CD1c-positive myeloid dendritic cell (primary cell): ENCODE measurements around the gene ADAM15.

ENCODE experiments used
- DNase-seq: peaks from one replicate; pipeline ENCODE4 v3.0.0-alpha.2; 2016; ENCODE audit errors: extremely low spot score

ADAM15 gene

DNA sequence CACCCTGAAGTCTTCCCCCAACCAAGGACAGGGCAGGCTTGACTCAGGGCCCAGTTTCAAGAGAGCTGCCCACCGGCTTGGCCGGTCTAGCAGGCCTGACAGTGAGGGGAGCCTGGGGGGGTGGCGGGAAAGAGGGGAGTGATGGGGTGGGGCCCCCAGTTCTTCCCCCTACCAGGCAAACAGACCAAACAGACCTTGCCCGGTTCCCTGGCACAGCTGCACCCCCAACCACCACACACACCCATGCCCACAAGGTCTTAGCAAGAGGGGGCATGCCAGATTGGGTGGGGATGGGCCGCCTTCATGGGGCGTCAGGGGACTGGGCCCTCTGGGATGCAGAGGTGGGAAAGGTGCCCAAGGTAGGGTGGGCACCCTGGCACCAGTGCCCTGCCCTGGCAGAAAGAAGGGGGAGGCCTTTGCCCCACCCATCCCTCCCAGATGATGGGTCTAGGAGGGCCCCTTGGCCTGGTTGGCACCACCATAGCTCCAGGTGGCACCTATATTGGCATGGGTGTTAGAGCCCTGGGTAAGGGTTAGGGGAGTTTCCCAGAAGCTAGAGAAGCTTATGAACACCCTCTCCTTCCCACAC is 39.6 kb upstream of the ADAM15 start:
- no peak for DNase-seq

DNA sequence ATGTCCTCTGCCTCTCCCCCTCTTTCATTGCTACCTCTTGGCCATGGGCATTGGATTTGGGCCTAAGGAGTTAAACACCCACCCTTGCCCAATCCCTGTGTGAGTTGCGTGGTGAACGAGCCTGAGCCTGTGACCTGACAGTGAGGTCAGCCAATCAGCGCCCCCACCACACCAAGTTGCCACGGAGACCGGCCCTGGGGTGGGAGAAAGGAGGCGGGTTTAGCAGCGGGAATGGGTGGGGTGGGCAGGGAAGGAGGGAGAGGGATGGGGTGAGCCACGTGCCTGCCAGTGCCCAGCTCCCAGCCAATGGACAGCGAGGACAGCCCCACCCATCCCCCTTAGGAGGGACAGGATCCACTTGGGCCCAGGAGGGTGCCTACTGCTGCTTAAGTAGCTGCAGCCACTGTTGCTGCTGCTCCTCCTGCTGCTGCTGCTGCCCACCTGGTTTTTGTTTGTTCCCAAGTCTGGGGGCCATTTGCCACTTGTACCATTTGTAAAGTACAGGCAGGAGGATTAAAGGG is 39.0 kb upstream of the ADAM15 start:
- DNase-seq: peak; percentile 71

DNA sequence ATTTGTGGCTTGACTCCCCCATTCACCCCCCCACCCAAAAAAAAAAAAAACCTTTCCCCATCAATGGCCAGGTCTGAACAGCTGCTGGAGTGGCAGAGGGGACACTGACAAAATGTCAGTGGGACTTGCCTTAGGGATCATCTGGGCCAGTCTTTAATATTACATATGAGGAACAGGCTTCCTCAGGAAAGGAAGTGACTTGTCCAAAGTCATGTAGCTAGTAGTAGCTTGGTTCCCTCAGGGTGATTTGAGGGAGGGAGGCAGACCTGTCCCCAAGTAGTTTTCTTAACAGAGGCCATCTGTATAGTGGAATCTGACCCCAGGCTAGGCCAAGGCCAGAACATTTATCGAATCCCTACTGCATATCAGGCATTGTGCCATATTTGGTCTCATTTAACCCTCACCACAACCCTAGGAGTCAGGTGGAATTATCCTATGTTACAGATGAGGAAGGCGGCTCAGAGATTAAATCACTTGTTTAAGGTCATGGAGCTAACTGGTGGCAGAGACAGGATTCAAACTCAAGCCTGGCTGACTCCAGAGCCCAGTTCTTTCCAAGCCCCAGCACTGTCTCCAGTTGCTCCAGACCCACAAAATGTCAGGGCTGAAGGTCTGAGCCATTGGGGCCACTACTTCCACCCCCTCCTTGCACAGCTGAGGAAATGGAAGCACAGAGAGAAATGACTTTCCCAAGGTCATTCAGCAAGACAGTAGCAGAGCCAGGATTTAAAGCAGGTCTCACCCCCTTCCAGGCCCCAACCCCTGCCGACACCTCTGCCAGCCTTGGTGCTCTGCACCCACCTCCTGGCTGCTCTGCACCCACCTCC is 38.1 kb upstream of the ADAM15 start:
- DNase-seq: peak; percentile 51

DNA sequence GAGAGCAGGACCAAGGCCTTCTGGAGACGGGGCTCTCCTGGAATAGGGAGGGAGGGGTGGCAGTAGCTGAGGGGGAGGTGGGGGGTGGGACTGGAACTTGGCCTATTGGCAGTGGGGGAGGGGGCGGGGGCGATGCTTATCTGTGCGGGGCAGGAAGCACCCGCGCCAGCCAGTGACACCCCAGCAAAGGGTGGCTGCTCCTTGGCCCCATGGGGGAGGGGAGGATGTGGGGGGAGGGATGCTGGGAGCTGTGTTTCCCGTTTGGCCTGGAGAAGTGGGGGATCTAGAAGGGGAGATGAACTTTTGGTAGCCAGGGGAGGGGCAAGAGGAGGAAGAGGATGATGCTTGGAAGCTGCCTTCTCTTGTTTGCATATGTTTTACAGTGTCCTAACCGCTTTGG is 37.5 kb upstream of the ADAM15 start:
- no peak for DNase-seq

DNA sequence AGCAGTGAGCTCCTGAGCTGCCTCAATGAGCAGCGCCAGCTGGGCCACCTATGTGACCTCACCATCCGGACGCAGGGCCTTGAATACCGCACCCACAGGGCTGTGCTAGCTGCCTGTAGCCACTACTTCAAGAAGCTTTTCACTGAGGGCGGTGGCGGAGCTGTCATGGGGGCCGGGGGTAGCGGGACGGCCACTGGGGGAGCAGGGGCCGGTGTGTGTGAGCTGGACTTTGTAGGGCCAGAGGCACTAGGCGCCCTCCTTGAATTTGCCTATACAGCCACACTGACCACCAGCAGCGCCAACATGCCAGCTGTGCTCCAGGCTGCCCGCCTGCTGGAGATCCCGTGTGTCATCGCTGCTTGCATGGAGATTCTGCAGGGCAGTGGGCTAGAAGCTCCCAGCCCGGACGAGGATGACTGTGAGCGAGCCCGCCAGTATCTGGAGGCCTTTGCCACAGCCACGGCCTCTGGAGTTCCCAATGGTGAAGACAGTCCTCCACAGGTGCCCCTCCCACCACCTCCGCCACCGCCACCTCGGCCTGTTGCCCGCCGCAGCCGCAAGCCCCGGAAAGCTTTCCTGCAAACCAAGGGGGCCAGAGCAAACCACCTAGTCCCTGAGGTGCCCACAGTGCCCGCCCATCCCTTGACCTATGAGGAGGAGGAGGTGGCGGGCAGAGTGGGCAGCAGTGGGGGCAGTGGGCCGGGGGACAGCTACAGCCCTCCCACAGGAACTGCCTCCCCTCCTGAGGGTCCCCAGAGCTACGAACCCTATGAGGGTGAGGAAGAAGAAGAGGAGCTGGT is 36.2 kb upstream of the ADAM15 start:
- DNase-seq: no peak

DNA sequence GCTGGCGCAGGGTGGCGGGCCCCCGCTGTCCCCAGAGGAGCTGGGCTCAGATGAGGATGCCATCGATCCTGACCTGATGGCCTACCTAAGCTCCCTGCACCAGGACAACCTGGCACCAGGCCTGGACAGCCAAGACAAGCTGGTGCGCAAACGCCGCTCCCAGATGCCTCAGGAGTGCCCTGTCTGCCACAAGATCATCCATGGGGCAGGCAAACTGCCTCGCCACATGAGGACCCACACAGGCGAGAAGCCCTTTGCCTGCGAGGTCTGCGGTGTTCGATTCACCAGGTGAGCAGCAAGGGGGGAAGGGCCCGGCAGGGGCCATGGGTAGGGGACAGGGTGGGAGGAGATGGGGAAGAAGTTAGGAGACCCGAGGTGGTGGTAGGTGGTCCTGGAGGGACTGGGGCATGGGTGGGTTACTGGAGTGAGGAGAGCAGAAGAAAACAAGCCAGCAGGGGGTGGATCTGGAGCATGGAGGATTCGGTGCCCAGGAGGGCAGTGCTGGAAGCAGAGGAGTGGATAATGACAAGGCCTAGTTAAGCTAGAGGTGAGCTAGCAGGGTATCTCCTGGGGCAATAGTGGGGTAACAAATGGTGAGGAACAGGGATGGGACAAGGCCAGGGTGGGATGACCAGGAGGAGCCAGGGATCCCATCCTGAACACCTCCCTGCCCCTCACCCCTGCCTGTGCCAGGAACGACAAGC is 35.4 kb upstream of the ADAM15 start:
- no peak for DNase-seq

DNA sequence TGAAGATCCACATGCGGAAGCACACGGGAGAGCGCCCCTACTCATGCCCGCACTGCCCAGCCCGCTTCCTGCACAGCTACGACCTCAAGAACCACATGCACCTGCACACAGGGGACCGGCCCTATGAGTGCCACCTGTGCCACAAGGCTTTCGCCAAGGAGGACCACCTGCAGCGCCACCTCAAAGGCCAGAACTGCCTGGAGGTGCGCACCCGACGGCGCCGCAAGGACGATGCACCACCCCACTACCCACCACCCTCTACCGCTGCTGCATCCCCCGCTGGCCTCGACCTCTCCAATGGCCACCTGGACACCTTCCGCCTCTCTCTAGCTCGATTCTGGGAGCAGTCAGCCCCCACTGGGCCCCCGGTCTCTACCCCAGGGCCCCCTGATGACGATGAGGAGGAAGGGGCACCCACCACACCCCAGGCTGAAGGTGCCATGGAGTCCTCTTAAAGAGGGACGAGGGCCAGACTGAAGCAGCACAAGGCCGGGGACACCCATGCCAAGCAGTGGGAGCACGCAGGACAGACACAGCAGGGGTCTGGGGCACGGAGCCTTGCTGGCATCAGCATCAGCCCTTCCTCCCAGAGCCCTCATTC is 34.8 kb upstream of the ADAM15 start:
- no peak for DNase-seq

DNA sequence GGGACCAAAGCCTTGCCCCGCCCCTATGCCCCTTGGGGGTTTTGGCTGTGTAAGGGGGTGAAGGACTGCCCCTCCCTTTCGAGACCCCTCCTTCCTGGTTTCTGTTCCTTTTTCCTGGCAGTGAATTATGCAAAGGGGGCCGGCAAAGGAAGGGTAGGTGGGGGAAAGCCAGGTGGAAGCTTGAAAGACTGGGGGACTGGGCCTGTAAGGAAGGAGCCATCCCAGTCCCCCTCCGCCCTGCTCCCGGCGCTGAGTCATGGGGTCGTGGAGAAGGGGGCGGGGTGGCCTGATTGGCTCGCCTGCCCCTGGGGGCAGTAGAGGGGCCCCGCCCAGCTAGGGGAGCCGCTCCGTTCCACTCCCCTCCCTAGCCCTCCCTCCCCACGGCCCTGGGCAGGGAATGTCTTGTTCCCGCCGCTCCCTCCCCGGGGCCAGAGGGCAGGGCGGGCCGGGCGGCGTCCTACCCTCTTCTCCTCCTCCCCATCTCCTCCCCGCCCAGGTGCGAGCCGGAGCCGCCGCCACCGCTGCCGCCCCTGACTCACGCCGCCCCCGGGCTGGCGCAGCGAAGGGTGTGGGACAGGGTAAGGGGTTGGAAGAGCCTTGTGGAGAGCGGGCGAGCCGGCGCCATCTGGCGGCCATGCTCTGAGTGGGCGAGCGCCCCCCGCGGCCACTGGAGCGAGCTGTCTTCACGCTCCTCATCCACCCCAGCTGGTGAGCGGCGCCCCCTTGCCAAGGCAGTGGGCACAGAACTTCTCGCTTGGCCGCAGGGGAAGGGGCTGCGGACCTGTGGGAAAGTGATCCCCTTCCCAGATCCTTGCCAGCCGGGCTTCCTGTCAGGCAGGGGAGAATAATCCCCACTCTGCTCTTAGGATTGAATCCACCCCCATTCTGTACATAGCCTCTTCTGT is 33.8 kb upstream of the ADAM15 start:
- DNase-seq: peak; percentile 86

DNA sequence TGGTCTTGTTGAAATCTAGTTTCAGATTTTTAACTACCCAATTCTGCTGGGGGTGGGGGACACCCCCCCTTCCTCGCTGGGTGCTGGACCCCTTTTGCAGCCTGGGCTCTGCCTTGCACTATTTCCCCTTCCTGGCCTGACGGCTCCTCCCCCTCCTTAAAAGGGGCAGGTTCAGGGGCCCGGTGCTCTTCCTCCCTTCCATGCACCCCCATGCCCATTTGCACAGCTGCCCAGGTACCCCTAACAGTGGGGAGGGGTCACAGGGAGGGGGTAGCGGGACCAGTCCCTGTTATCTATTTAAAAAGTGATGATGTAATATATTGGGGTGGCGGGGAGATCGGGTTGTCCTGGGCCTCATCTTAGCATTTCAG is 33.2 kb upstream of the ADAM15 start:
- DNase-seq: no peak

DNA sequence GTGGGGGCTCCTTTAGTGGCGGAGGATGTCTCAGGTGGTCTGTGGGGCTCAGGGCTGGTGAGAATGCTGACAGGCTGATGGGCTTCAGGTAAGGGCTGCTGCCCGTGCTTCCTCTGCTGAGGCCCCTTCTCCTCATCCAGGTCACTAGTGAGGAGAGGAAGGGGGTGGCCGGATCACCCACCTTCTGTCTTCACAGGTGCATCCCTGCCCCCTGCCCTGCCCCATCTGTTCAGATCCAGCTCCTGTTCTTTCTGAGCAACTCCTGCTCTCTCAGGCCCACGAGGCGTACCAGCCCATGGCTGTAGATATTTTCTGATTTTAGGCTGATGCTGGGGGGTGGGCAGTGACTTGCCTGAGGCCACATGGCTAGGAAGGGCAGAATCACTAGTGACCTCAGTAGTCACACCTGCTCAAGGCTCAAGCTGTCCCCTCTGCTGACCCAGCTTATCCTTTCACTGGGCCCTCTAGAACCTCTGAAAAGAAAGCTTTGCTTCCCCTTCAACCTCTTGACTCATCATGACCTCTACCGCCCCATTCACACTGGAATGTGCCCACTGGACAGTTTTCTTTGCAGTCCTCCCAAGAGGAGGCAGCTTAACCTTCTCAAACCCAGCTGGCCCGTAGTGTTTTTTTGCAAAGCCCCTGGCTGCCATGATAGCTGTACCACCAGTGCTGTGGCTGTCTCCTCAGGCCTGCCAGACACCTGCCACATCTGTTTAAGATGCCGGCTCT is 32.3 kb upstream of the ADAM15 start:
- DNase-seq: peak; percentile 11

DNA sequence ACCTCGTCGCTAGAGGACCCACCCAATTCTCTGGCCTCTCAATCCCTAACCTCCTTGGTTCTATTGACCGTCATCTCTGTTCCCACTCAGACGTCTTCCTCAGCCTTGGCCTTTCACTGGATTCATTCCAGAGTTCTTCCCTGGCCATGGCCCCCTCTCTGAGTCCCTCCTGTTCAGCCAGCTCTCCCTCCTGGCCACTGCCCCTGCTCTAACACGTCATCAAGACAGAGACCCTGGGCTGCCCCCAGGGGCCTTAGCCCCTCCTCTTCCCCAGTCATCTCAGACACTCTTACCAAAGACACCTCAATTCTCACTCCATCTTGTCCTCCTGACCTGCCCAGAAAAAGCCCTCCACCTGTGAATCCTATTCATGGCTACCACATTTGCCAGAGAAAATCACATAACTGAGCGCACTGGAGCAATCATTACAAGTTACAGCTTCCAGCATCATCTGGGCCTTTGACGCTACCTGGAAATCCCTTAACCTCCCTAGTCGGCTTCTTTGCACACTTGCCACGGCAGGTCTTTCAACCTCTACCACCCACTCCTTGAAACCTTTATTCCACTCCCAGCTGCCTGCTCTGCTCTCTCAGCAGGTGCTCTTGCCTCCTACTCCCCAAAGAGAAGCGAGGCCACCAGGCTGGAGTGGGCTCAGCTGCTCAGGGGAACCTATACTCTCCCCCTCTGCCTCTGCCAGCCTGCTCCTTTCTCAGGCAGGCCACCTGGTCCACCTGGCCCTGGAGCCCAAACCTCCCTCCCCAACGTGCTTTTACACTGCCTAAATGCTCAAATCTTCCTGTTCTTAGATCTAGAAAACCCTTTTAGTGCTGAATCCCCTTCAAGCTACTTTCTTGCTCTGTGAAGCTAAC is 31.5 kb upstream of the ADAM15 start:
- DNase-seq: no peak

DNA sequence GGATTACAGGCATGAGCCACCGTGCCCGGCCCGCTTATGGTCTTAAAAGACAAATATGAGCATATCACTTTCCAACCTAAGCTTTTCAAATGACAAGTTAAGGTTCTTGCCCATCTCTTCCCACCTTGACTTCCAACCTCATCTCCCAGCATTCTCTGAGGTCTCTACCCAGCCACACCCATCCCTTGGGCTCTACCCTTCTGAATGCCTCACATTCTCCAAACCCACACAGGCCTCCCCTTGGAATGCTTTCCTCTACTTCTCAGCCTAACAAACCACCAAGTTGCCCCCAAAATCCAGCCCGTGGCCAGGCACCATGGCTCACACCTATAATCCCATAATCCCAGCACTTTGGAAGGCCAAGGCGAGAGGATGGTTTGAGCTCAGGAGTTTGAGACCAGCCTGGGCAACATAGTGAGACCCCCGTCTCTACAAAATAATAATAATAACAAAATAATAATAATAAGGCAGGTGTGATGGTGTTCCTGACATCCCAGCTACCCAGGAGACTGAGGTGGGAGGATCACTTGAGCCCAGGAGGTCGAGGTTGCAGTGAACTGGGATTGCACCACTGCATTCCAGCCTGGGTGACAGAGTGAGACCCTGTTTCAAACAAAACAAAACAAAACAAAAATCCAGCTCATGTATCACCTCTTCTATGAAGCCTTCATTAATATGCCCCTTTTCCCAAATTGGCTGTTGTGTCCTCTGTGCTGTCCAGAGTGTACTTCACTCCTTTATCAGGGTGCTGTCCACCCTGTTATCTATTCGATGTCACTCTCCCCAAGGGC is 28.8 kb upstream of the ADAM15 start:
- DNase-seq: no peak

DNA sequence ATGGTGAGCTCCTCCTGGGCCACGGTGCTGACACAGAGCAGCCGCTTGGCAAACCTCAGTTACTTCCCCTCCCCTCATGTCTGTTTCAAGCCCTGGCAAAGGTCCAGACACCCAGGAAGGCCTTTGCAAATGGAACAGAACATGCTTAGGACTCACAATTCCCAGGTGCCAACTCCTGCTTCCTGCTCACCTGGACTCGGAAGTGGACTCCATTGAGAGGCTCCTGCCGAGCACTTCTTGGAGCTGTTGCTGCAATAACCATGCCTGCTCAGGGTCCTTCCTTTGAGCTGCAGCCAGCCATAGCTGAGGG is 28.2 kb upstream of the ADAM15 start:
- DNase-seq: peak; percentile 38

DNA sequence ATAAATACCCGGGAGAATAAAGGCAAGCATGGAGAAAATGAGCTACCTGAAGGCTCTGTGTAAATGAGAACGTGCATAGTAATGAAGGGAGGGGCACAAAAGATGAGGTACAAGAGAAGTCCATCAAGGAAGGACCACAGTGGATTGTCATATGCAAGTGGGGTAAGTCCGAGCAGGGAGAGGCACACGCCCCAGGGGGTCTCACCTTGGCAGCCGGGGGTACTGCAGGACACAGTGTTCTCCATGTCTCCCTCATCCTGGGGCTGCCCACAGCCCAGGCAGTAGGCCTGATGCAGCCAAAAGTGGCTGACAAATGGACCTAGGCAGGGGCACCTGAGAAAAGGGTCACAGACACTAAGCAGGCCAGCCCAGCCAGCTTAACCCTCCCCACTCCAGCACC is 27.5 kb upstream of the ADAM15 start:
- DNase-seq: no peak

DNA sequence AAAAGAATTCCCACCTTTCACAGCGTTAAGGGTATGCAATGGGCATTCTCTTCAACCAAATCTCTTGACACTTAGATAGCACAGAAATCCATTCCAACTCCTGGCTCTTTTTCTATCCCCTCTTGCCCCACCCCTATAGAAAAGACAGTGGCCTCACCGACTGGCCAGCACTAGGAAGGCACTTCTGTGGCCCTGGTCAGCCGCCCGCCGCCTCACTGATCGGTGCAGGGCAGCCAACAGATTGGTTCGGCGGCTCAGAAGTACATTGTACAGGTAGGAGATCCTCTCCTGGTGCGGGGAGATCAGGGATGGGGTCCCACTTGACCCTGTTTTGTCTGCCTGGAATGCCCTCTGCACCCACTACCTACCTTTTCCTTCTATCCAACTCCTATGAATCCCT is 26.8 kb upstream of the ADAM15 start:
- DNase-seq: no peak

DNA sequence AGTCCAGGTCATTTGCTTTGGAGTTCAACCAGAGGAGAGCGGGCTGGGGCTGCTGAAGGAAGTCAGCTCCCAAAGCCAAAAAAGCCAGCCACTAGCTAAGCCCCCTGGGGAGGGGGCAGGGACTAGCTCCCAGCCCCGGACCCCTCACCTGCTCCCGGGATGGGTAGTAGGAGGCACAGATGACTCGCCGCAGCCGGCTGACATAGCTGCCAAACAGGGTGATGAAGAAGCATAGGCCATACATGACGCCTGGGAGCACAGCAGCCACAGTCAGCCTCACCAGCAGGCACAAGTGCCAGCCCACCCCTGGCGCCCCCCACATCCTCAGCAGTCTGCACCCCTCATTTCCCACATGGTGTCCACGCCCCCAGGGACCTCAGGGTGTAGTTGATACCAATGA is 25.0 kb upstream of the ADAM15 start:
- no peak for DNase-seq

DNA sequence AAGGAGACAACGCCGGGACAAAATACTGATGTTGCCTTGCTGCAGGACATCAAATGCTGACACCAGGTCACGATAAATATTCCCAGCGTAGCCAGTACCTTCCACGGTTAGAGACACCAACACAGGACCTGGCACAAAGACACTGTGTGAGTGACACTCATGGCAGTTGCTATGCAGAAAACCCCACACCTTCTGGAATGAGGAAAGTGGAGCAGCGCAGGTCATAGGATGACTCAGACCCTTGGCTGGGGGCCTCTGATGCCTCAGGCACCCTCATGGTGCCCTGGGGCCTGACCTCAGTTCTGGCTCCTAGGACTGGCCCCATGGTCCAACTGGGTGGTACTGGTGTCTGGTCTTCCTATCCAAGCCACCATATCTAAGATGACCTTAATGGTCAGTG is 24.5 kb upstream of the ADAM15 start:
- DNase-seq: no peak

DNA sequence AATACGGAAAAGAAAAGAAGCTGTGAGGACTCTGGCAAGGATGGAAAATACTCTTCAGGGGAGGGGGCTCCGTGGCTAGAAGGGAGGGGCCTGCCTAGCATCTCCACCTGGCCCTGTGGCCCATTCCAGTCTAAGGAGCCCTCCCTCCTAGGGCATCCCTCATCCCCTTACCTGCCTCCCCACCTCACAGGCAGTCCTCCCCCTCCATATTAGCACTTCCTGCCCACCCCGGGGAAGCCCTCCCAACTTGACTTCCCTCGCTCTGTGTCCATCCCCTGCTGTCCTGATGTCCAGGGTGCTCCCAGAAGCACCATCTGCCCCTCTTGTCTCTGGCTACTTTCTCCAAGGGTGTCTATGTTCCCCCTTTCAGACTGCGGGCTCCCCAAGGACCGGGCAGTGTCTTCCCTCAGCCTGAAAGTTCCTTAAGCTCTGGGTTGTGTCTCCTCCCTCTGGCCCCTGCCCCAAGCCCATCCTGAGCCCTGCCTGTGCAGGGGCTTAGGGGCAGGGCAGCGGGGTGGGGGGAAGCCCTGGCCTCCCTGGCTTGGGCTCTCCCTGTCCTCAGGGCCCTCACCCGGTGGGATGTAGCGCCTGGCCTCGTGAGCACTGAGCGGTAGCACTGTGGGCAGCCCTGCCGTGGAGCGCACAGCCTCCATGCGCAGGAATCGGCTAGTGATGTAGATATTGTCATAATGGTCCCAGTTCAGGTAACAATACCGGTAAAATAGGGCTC is 21.4 kb upstream of the ADAM15 start:
- DNase-seq: no peak
